ENCODE measurements around the gene SH2D4B. TPM values are rescaled to one million over a fixed set of nuclear protein-coding genes. Genes with fewer than 3 reads are reported as not detected.

The SH2D4B gene
- total RNA-seq, 2 experiments from 2014 or later = 0.03 TPM; not detected in 1

GRCh38 chr10:80691441-80691840 is 153.7 kb downstream of the SH2D4B start:
- CTCF ChIA-PET (ENCODE audit: unreplicated experiment) = no interaction called here
- DNase-seq (ENCODE audit: low spot score) = no peak
- intact Hi-C loops (cut with micrococcal nuclease; ENCODE audit: unreplicated experiment) = no loop called here

DNA sequence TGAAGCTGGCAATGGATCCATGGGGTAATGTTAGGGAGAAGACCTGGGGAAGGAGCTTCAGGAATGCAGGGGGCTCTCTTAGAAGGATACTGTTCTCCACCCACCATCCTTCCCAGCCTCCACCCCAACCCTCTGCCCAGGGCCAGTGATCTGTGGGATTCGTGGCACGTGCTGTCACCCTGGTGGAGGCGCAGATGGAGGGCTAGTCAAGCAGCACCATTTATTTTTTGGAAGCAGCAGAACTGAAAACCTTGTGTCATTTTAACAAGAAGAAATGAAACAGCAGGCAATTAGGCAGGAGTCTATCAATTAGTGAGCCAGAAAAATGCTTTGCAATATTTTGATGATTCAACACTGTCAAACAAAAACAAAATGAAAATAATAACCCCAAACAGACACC is 155.9 kb downstream of the SH2D4B start:
- DNase-seq (ENCODE audit: low spot score) = no peak
- no peak overlapping the region for H3K27ac ChIP-seq (ENCODE audit: low read depth, low read length, poor library complexity, severe bottlenecking)
- H2AFZ ChIP-seq (ENCODE audit: low read length) = no peak overlapping the region
- ChIA-PET POLR2A (no interaction called here), CTCF (ENCODE audit: unreplicated experiment) (no interaction called here)
- H3K9me2 ChIP-seq (ENCODE audit: insufficient read depth, low read length) = no peaks in the 10 kb centered on the region
- no peak overlapping the region for H3K4me3 ChIP-seq (ENCODE audit: low read depth, low read length, poor library complexity, severe bottlenecking)
- H3K36me3 ChIP-seq (ENCODE audit: insufficient read depth, low read length) = no peaks in the 10 kb centered on the region
- H4K20me1 ChIP-seq (ENCODE audit: insufficient read depth, low read length) = no peaks in the 10 kb centered on the region
- TF ChIP-seq, protein P1, sequence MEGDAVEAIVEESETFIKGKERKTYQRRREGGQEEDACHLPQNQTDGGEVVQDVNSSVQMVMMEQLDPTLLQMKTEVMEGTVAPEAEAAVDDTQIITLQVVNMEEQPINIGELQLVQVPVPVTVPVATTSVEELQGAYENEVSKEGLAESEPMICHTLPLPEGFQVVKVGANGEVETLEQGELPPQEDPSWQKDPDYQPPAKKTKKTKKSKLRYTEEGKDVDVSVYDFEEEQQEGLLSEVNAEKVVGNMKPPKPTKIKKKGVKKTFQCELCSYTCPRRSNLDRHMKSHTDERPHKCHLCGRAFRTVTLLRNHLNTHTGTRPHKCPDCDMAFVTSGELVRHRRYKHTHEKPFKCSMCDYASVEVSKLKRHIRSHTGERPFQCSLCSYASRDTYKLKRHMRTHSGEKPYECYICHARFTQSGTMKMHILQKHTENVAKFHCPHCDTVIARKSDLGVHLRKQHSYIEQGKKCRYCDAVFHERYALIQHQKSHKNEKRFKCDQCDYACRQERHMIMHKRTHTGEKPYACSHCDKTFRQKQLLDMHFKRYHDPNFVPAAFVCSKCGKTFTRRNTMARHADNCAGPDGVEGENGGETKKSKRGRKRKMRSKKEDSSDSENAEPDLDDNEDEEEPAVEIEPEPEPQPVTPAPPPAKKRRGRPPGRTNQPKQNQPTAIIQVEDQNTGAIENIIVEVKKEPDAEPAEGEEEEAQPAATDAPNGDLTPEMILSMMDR (conservative IDR thresholded peaks at IDR 0.05; ENCODE audit: low read length) = no peak
- TF ChIP-seq EZH2phosphoT487 (IDR thresholded peaks at IDR 0.05; ENCODE audit: borderline replicate concordance, low read depth, low read length) = no peak
- BruUV-seq (replicated peaks) = no TSS peak
- H3K4me1 ChIP-seq (ENCODE audit: insufficient read depth, low read length, poor library complexity, severe bottlenecking) = no peaks in the 10 kb centered on the region
- intact Hi-C loops (cut with micrococcal nuclease; ENCODE audit: unreplicated experiment) = no loop called here
- no peak overlapping the region for H3K4me2 ChIP-seq (ENCODE audit: low read length)
- H3K9me3 ChIP-seq (ENCODE audit: low read length) = no peaks in the 10 kb centered on the region
- H3K79me2 ChIP-seq (ENCODE audit: insufficient read depth, low read depth, low read length) = no peaks in the 10 kb centered on the region

More at GRCh38 chr10:80691441-80691840, 153.7 kb downstream of the SH2D4B start:
- H3K9me2 ChIP-seq (ENCODE audit: insufficient read depth, low read length) = no peaks in the 10 kb centered on the region
- H3K79me2 ChIP-seq (ENCODE audit: insufficient read depth, low read depth, low read length) = no peaks in the 10 kb centered on the region
- H2AFZ ChIP-seq (ENCODE audit: low read length) = no peak overlapping the region
- H3K36me3 ChIP-seq (ENCODE audit: insufficient read depth, low read length) = no peaks in the 10 kb centered on the region
- no TSS peak for BruUV-seq (replicated peaks)
- TF ChIP-seq, protein P1 (conservative IDR thresholded peaks at IDR 0.05; ENCODE audit: low read length) = no peak
- no peak for TF ChIP-seq EZH2phosphoT487 (IDR thresholded peaks at IDR 0.05; ENCODE audit: borderline replicate concordance, low read depth, low read length)
- POLR2A ChIA-PET = interaction anchor here (0.6 kb wide), 1 partner anchor 20 kb away, joined by 3 read pairs; no protein-coding TSS in a partner anchor
- no peak overlapping the region for H3K4me2 ChIP-seq (ENCODE audit: low read length)
- H3K4me1 ChIP-seq (ENCODE audit: insufficient read depth, low read length, poor library complexity, severe bottlenecking) = no peaks in the 10 kb centered on the region
- no peak overlapping the region for H3K4me3 ChIP-seq (ENCODE audit: low read depth, low read length, poor library complexity, severe bottlenecking)
- H3K27ac ChIP-seq (ENCODE audit: low read depth, low read length, poor library complexity, severe bottlenecking) = no peak overlapping the region
- H4K20me1 ChIP-seq (ENCODE audit: insufficient read depth, low read length) = no peaks in the 10 kb centered on the region
- H3K9me3 ChIP-seq (ENCODE audit: low read length) = no peaks in the 10 kb centered on the region

GRCh38 chr10:80694930-80695329 is 157.2 kb downstream of the SH2D4B start:
- Histone ChIP-seq H3K27ac (ENCODE audit: low read depth, low read length, poor library complexity, severe bottlenecking) (no peak overlapping the region), H4K20me1 (ENCODE audit: insufficient read depth, low read length) (no peaks in the 10 kb centered on the region), H2AFZ (ENCODE audit: low read length) (no peak overlapping the region), H3K36me3 (ENCODE audit: insufficient read depth, low read length) (no peaks in the 10 kb centered on the region), H3K4me3 (ENCODE audit: low read depth, low read length, poor library complexity, severe bottlenecking) (no peak overlapping the region), H3K9me2 (ENCODE audit: insufficient read depth, low read length) (no peaks in the 10 kb centered on the region), H3K4me2 (ENCODE audit: low read length) (no peak overlapping the region), H3K9me3 (ENCODE audit: low read length) (no peaks in the 10 kb centered on the region), H3K4me1 (ENCODE audit: insufficient read depth, low read length, poor library complexity, severe bottlenecking) (no peaks in the 10 kb centered on the region), H3K79me2 (ENCODE audit: insufficient read depth, low read depth, low read length) (no peaks in the 10 kb centered on the region)
- TF ChIP-seq EZH2phosphoT487 (IDR thresholded peaks at IDR 0.05; ENCODE audit: borderline replicate concordance, low read depth, low read length) = no peak
- TF ChIP-seq, protein P1 (conservative IDR thresholded peaks at IDR 0.05; ENCODE audit: low read length) = no peak; the same call in 1 of the 2 replicates
- DNase-seq (ENCODE audit: low spot score) = no peak
- CTCF ChIA-PET (ENCODE audit: unreplicated experiment) = no interaction called here
- POLR2A ChIA-PET = interaction anchor here (0.8 kb wide), 1 partner anchor 8 kb away, joined by 3 read pairs; no protein-coding TSS in a partner anchor
- intact Hi-C loops (cut with micrococcal nuclease; ENCODE audit: unreplicated experiment) = loop anchor here (5.0 kb wide), 1 partner anchor 227 kb away; no protein-coding TSS in a partner anchor
- no TSS peak for BruUV-seq (replicated peaks)

All from OCI-LY7 (cell line).